HG03095 (cell line): ENCODE data around the gene TMEM238L.

Source experiments
- ATAC-seq: cut with Tn5 transposase; IDR thresholded peaks from one replicate; pipeline ENCODE4 v1.9.1; 2021; ENCODE audit warnings: moderate library complexity; ENCODE audit not compliant: unreplicated experiment

TMEM238L gene

GRCh38 chr17:10775740-10776356 is 28.1 kb downstream of the TMEM238L start:
- ATAC-seq, result no peak

GRCh38 chr17:10775058-10775457 is 28.8 kb downstream of the TMEM238L start:
- ATAC-seq, result no peak

DNA sequence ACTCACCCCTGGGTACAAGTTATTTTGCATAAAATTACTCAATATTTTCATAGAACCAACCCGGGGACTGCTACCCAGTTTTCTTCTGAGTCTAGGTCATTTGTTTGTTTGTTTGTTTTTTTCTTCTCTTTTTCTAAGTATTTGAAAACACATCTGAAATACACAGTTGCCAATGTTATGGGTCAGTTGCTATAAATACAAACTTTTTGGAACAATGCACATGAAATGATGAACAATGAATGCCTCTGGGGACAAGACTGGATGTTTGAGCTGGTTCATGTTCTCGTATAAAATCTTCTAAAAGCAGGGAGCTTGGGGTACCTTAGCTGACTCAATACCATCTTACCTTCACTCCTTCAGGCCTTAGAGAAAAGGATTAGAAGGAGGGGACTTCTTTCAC is 30.5 kb downstream of the TMEM238L start:
- ATAC-seq, result no peak

- no peak for ATAC-seq
Measured at GRCh38 chr17:10772425-10773380, 31.2 kb downstream of the TMEM238L start.

DNA sequence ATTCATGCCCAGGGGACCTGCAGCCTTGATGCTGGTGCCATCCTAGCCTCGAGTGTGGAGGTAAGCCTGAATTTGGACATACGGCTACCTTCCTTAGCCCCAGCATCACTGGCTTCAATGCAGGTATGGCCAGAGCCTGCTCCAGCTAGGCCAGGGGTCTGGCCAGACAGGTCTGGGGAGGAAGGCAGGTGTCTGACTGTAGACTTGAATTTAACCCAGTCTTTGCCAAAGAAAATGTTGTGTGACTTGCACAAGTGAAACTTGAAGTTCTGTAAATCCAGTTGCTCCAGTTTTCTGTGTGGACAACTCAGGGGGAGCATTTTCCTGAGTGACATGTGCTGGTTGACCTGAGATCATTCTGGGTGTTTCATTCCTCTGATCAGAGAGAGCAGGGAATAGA is 32.8 kb downstream of the TMEM238L start:
- no peak for ATAC-seq

GRCh38 chr17:10769840-10770239 is 34.1 kb downstream of the TMEM238L start:
- no peak for ATAC-seq

GRCh38 chr17:10768750-10769251 is 35.1 kb downstream of the TMEM238L start:
- no peak for ATAC-seq

GRCh38 chr17:10767232-10767631 is 36.7 kb downstream of the TMEM238L start:
- ATAC-seq, result no peak

- no peak for ATAC-seq
Measured at GRCh38 chr17:10762037-10762436, 41.9 kb downstream of the TMEM238L start.

DNA sequence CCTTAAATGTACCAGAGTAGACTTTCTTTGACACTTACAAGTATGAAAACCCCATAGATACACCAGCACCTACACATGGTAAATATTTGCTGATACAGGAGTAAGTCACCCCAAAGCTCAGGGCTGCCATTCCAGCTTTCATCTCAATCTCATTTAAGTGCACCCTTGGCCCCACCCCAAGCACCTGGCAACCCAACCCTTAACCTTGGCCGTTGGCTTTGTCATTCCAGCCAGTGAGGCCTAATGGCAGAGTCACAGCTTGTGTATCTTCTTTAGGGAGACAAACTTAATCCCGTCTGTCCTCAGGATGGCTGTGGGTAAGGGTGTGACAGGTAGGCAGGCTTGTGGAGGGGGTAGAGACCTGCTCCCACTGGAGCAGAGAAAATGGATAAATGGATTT is 42.6 kb downstream of the TMEM238L start:
- ATAC-seq, result no peak

GRCh38 chr17:10758062-10758461 is 45.8 kb downstream of the TMEM238L start:
- ATAC-seq, result no peak

GRCh38 chr17:10757647-10758046 is 46.3 kb downstream of the TMEM238L start:
- no peak for ATAC-seq

DNA sequence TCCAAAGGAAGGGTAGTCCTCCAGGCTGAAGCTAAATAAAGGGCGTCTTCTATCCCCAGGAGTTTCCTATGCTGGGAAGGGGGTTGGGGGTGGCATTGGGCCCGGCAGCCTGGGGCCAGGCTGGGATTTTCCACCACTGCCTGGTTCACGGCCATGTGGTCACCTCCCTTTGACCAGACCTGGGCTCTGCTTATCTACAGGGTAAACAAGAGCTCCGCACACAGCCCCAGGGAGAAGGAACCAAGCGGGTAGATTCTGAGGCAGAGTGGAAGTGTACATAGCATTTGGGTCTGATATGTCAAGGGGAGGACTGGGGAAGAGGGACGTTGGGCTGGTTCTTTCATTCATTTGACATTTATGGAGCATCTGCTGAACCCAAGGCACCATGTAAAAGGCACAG is 46.8 kb downstream of the TMEM238L start:
- ATAC-seq, result no peak

DNA sequence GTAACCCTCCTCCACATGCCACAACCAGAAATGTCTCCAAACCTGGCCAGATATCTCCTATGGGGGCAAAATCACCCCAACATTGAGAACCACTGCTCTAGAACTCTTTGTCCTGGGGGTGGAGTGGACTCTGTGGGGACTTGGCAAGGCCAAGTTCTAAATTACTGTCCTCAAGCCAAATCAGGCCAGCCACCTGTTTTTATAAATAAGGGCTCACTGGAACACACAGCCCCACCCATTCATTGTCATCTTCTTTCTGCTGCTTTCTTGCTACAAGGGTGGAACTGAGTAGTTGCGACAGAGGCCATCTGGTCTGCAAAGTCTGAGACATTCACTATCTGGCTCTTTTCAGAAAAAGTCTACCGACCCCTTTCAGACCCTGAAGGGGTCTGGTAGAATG is 47.3 kb downstream of the TMEM238L start:
- ATAC-seq, result no peak

- no peak for ATAC-seq
Measured at GRCh38 chr17:10756185-10756584, 47.7 kb downstream of the TMEM238L start.

DNA sequence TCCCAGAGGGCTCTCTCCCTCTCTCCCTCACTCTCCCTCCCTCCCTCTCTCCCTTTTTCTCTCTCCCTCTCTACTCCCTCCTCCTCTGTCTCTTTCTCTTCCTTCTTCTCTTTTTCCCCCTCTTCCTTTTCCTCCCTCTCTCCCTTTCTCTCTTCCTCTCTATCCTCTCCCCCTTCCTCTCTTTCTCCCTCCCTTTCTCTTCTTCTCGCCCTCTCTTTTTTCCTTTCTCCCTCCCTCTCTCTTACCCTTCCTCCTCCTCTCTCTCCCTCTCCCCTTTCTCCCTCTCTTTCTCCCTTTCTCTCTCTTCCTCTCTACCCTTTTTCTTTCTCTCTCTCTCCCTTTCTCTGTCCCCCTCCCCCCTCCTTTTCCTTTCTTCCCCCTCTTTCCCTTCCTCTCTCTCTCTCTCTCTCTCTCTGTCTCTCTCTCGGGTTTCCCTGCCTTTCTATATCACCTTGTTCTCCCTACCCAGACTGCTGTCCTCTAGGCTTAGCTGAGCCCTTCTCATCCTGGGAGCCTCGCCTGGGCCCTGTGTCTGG is 48.2 kb downstream of the TMEM238L start:
- ATAC-seq, result no peak

- ATAC-seq, result no peak
Measured at GRCh38 chr17:10754861-10755591, 48.9 kb downstream of the TMEM238L start.

DNA sequence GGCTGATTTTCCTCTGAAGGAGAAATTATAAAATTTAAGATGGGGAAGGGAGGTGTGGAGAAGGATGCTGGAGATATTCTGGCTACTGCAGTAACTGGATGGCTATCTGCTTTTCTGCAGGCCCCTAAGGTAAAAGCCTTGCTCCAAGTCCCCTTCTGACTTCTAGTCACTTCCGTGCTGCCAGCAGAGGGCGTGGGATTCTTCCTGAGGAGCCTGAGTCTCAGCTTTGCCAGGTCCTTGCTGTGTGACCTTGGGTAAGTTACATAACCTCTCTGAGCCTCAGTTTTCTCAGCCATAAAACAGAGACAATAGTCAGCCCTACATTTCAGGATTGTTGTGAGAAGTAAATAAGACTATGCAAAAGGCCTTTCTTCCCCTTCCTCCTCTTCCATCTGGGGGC is 49.8 kb downstream of the TMEM238L start:
- ATAC-seq, result no peak

GRCh38 chr17:10752696-10753095 is 51.2 kb downstream of the TMEM238L start:
- ATAC-seq, result no peak

GRCh38 chr17:10751563-10751962 is 52.3 kb downstream of the TMEM238L start:
- no peak for ATAC-seq

DNA sequence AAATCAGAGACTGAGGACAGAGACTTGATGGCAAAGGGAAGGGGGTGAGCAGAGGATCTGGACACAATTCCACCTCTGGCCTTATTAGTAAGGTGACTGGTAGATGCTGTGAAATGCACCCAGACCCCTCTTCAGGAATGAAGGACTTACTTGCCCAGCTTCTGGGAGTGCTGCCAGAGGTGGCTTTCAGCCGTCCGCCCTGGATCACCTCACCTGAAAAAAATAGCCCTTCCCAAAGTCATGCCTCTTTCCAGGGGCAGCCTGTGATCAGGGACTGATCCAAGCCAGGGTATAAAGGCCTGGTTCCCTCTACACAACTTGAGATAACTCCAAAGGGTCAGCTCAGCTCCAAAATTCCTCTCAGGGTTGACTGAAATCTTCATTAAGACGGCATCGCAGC is 53.7 kb downstream of the TMEM238L start:
- no peak for ATAC-seq
